Keratinocyte (primary cell): ENCODE results near the gene GPR75.

Experiments
- CTCF ChIP-seq, 3 experiments: IDR thresholded peaks in 1 of 3; conservative IDR thresholded peaks in 1 of 3; optimal IDR thresholded peaks in 1 of 3; 2 replicates in 2 of 3; 3 replicates in 1 of 3; pipeline versions ENCODE3 to v1.5.1; 2011; ENCODE audit warnings: low read length in 3 of 3, mild to moderate bottlenecking in 3 of 3, moderate library complexity in 2 of 3, control low read depth in 1 of 3, inconsistent platforms in 1 of 3; ENCODE audit not compliant: insufficient read depth in 2 of 3; ENCODE audit errors: extremely low read depth in 1 of 3
- EZH2 ChIP-seq: IDR thresholded peaks from one replicate; pipeline ENCODE4 v1.6.1; 2012; ENCODE audit warnings: inconsistent platforms, mild to moderate bottlenecking, low read length, moderate library complexity

DNA sequence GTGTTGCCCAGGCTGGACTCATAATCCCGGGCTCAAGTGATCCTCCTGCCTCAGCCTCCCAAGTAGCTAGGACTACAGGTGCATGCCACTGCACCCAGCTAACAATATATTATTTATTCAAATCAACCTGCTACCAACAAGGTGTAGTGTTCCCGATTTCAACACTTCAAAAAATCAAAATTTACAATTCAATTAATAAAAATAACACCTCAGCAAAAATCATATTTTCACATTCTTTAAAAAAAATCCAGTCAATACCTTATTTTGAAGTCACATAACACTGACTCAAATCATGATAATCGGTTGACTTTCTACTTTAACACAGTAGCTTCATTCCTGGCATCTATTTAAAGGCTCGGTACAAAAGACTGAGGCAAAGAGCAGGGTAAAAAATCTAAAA is 7.2 kb downstream of the GPR75 start:
- TF ChIP-seq EZH2 (no peak), CTCF (optimal IDR thresholded peaks at IDR 0.05 in 1 of 3, IDR thresholded peaks at IDR 0.05 in 1 of 3, conservative IDR thresholded peaks at IDR 0.05 in 1 of 3; ENCODE audit: extremely low read depth in 1 of 3, insufficient read depth in 2 of 3, low read length in 3 of 3) (no peak)
